SIG-M5 treated with dmso at 0.1 percent for 504 hours (cell line): ENCODE results near the gene TAF5.
"Not testable (repeated sequence)": the region's sequence is repeated elsewhere in the genome, so short reads cannot be mapped to it uniquely, and the experiment has no call there.

Experiments used
- DNase-seq: peaks from one replicate; lab custom pipeline; 2025; ENCODE audit not compliant: unreplicated experiment; lab: John Stamatoyannopoulos, UW

The TAF5 gene

GRCh38 chr10:103397191-103397825, 29.5 kb downstream of the TAF5 start:
- DNase-seq: peak; percentile 3

- DNase-seq: no peak
These were observed 45.8 kb downstream of the TAF5 start for GRCh38 chr10:103413564-103413963.

GRCh38 chr10:103415581-103415980, 47.8 kb downstream of the TAF5 start:
- DNase-seq: no peak

GRCh38 chr10:103416436-103417147, 48.8 kb downstream of the TAF5 start:
- DNase-seq: peak; percentile 30

- DNase-seq: not testable (repeated sequence)
These were observed 49.3 kb downstream of the TAF5 start for GRCh38 chr10:103417148-103417469.

GRCh38 chr10:103417601-103418000, 49.8 kb downstream of the TAF5 start:
- no peak for DNase-seq

- DNase-seq: no peak
These were observed 51.3 kb downstream of the TAF5 start for GRCh38 chr10:103419101-103419500.

GRCh38 chr10:103423748-103424147, 56.0 kb downstream of the TAF5 start:
- DNase-seq: no peak

GRCh38 chr10:103427866-103428265, 60.1 kb downstream of the TAF5 start:
- DNase-seq: no peak

GRCh38 chr10:103428989-103429643, 61.3 kb downstream of the TAF5 start:
- no peak for DNase-seq

- no peak for DNase-seq
These were observed 61.9 kb downstream of the TAF5 start for GRCh38 chr10:103429647-103430046.

GRCh38 chr10:103431902-103432301, 64.1 kb downstream of the TAF5 start:
- DNase-seq: no peak

- no peak for DNase-seq
These were observed 66.1 kb downstream of the TAF5 start for GRCh38 chr10:103433858-103434257.
